ENCODE measurements around the gene DNM3.

GRCh38 chr1:172375211-172375631 is 533.9 kb downstream of the DNM3 start:
- no peak for TF ChIP-seq ZNF740 (CRISPR knock-in tag; IDR thresholded peaks at IDR 0.05)
- no peak for TF ChIP-seq ZNF740 (tag; IDR thresholded peaks at IDR 0.05)
- TF ChIP-seq ZC3H11A (IDR thresholded peaks at IDR 0.05; ENCODE audit: low read depth, low read length): no peak
- TF ChIP-seq TOE1 (IDR thresholded peaks at IDR 0.05; ENCODE audit: borderline replicate concordance): no peak
- TF ChIP-seq TOE1 (CRISPR knock-in tag; IDR thresholded peaks at IDR 0.05; ENCODE audit: borderline replicate concordance, low read depth): no peak
- TF ChIP-seq CTCF (IDR thresholded peaks at IDR 0.05 in 2 of 3, conservative IDR thresholded peaks at IDR 0.05 in 1 of 3; ENCODE audit: insufficient read depth in 2 of 3, low read depth in 1 of 3, low read length in 3 of 3): no peak
- TF ChIP-seq CBFB (CRISPR knock-in tag; IDR thresholded peaks at IDR 0.05): no peak
- TF ChIP-seq ZNF592 (IDR thresholded peaks at IDR 0.05): no peak
- no peak for TF ChIP-seq EZH2 (IDR thresholded peaks at IDR 0.05; ENCODE audit: borderline replicate concordance, low read depth, low read length)
